GM23338 (cell line): ENCODE results near the gene ZNF865. TPM values are rescaled to one million over a fixed set of nuclear protein-coding genes. Genes with fewer than 3 reads are reported as not detected.

Source experiments
- ATAC-seq: fragments of 200-7000 bp; cut with Tn5 transposase; 3 replicates; pipeline ENCODE4 v1.9.1; 2020
- DNase-seq: peaks from one replicate; pipeline ENCODE4 v3.0.0-alpha.2; 2015; ENCODE audit warnings: low spot score
- H2AFZ ChIP-seq: fragments of 200-600 bp; sonication (generic); 2 replicates; pipeline ENCODE4 v1.8.0; 2016; ENCODE audit warnings: antibody characterized with exemption, mild to moderate bottlenecking, moderate library complexity
- H3F3A ChIP-seq: fragments of 200-600 bp; sonication (generic); replicated peaks from 2 replicates; pipeline ENCODE4 v1.8.0; 2017; ENCODE audit warnings: antibody characterized with exemption, mixed run types, low read depth
- H3K27ac ChIP-seq: fragments of 200-600 bp; sonication (generic); 2 replicates; pipeline ENCODE4 v1.6.1; 2016; ENCODE audit warnings: low read depth
- H3K27me3 ChIP-seq: fragments of 200-600 bp; sonication (generic); 2 replicates; pipeline ENCODE4 v1.8.0; 2016; ENCODE audit warnings: mild to moderate bottlenecking, mixed run types, moderate library complexity; ENCODE audit not compliant: insufficient read depth
- H3K36me3 ChIP-seq: fragments of 200-600 bp; sonication (generic); 2 replicates; pipeline ENCODE4 v1.8.0; 2016; ENCODE audit warnings: mild to moderate bottlenecking; ENCODE audit not compliant: insufficient read depth
- H3K4me1 ChIP-seq: fragments of 200-600 bp; sonication (generic); 2 replicates; pipeline ENCODE4 v1.8.0; 2016; ENCODE audit warnings: mild to moderate bottlenecking, moderate library complexity; ENCODE audit not compliant: insufficient read depth
- H3K4me2 ChIP-seq: fragments of 200-600 bp; sonication (generic); 2 replicates; pipeline ENCODE4 v1.7.1; 2017; ENCODE audit warnings: mixed run types
- H3K4me3 ChIP-seq: fragments of 200-600 bp; sonication (generic); 2 replicates; pipeline ENCODE4 v1.6.1; 2016; ENCODE audit warnings: mixed run types
- H3K79me2 ChIP-seq: fragments of 200-600 bp; sonication (generic); replicated peaks from 2 replicates; pipeline ENCODE4 v1.8.0; 2017; ENCODE audit warnings: mild to moderate bottlenecking; ENCODE audit not compliant: insufficient read depth
- H3K9me2 ChIP-seq: fragments of 200-600 bp; sonication (generic); 2 replicates; pipeline ENCODE4 v1.8.0; 2017; ENCODE audit not compliant: insufficient read depth
- H4K20me1 ChIP-seq: fragments of 200-600 bp; sonication (generic); replicated peaks from 2 replicates; pipeline ENCODE4 v1.8.0; 2017; ENCODE audit warnings: mild to moderate bottlenecking; ENCODE audit not compliant: insufficient read depth
- H3K27ac Mint-ChIP-seq: 2 replicates; pipeline ENCODE4 v1.8.0; 2020; ENCODE audit warnings: inconsistent platforms, mild to moderate bottlenecking, moderate library complexity, mixed read lengths
- H3K27me3 Mint-ChIP-seq: 3 replicates; pipeline ENCODE4 v1.8.0; 2022; ENCODE audit warnings: low read depth, mild to moderate bottlenecking, moderate library complexity, mixed read lengths, inconsistent platforms; ENCODE audit not compliant: insufficient read depth, poor library complexity
- H3K36me3 Mint-ChIP-seq: 3 replicates; pipeline ENCODE4 v1.8.0; 2021; ENCODE audit warnings: low read depth, mild to moderate bottlenecking, inconsistent platforms, moderate library complexity, mixed read lengths
- H3K4me1 Mint-ChIP-seq: 3 replicates; pipeline ENCODE4 v1.8.0; 2020; ENCODE audit warnings: mild to moderate bottlenecking, inconsistent platforms, mixed read lengths
- H3K4me3 Mint-ChIP-seq: 3 replicates; pipeline ENCODE4 v1.8.0; 2021; ENCODE audit warnings: moderate library complexity, mild to moderate bottlenecking, inconsistent platforms, mixed read lengths
- H3K9me3 Mint-ChIP-seq: 3 replicates; pipeline ENCODE4 v1.8.0; 2020; ENCODE audit warnings: moderate library complexity, mild to moderate bottlenecking, inconsistent platforms, mixed read lengths
- CREB1 ChIP-seq: fragments of 250-450 bp; sonication (Bioruptor Pico); IDR thresholded peaks from 2 replicates; pipeline ENCODE4 v1.5.0; 2020; ENCODE audit warnings: low read depth, mild to moderate bottlenecking, moderate library complexity
- CTCF ChIP-seq, 2 experiments: fragments of 200-600 bp in 1 of 2; sonication (generic) in 1 of 2; conservative IDR thresholded peaks; 2 replicates each; pipeline versions ENCODE4 v1.5.1 to v1.6.1; 2016 to 2017; ENCODE audit warnings: antibody characterized with exemption in 2 of 2, low read depth in 2 of 2, mild to moderate bottlenecking in 2 of 2, moderate library complexity in 1 of 2
- ETS1 ChIP-seq: IDR thresholded peaks from 2 replicates; pipeline ENCODE4 v1.6.1; 2016; ENCODE audit warnings: antibody characterized with exemption
- EZH2 ChIP-seq: fragments of 200-600 bp; sonication (generic); IDR thresholded peaks from one replicate; pipeline ENCODE4 v1.8.0; 2017; ENCODE audit warnings: antibody characterized with exemption, mild to moderate bottlenecking, low read depth; ENCODE audit not compliant: unreplicated experiment
- EZH2phosphoT487 ChIP-seq: fragments of 200-600 bp; sonication (generic); IDR thresholded peaks from one replicate; pipeline ENCODE4 v1.8.1; 2018; ENCODE audit warnings: antibody characterized with exemption; ENCODE audit not compliant: unreplicated experiment
- JUNB ChIP-seq: IDR thresholded peaks from one replicate; pipeline ENCODE4 v1.6.1; 2016; ENCODE audit warnings: antibody characterized with exemption; ENCODE audit not compliant: unreplicated experiment
- NANOG ChIP-seq: IDR thresholded peaks from 2 replicates; pipeline ENCODE4 v1.6.1; 2016; ENCODE audit warnings: antibody characterized with exemption, borderline replicate concordance
- POLR2AphosphoS5 ChIP-seq: IDR thresholded peaks from 2 replicates; pipeline ENCODE4 v1.6.1; 2016; ENCODE audit warnings: antibody characterized with exemption, low read depth
- STAT1 ChIP-seq: IDR thresholded peaks from one replicate; pipeline ENCODE4 v1.6.1; 2016; ENCODE audit warnings: antibody characterized with exemption; ENCODE audit not compliant: unreplicated experiment
- ZNF331 ChIP-seq: fragments of 250-450 bp; sonication (Bioruptor Pico); IDR thresholded peaks from 2 replicates; pipeline ENCODE4 v1.5.0; 2020; ENCODE audit warnings: low read depth, mild to moderate bottlenecking, moderate library complexity
- polyA plus RNA-seq: library from polyadenylated mRNA; unstranded; fragments of >200 nt; fragmentation: Nextera tagmentation; extraction: Ambion mirVana; gene quantifications from 2 replicates; pipeline ENCODE4 v1.2.1, GENCODE V29; 2016
- total RNA-seq: library from RNA; depleted of rRNA; stranded (reverse); fragments of >200 nt; shearing (Covaris generic); gene quantifications from 2 replicates; pipeline ENCODE4 v1.2.3, GENCODE V29; 2014
- TF ChIP-seq, protein P1 (sequence below): IDR thresholded peaks from one replicate; pipeline ENCODE4 v1.6.1; 2018; ENCODE audit warnings: antibody characterized with exemption; ENCODE audit not compliant: unreplicated experiment
- TF ChIP-seq, protein P2 (sequence below): fragments of 250-450 bp; sonication (Bioruptor Pico); IDR thresholded peaks from 2 replicates; pipeline ENCODE4 v1.5.0; 2020; ENCODE audit warnings: mild to moderate bottlenecking, moderate library complexity

ZNF865 gene
- total and polyA plus RNA-seq, 2 experiments from 2014 or later: 2.2 to 12.1 TPM

GRCh38 chr19:55654868-55655647, 49.6 kb downstream of the ZNF865 start, which contains the start of gene U2AF2:
Gene U2AF2, plus strand, starts transcription at chr19:55655035. Its CDS starts 70 bp downstream, at chr19:55655105.
- Histone ChIP-seq H3K4me1 (peaks cover 27% of the 10 kb centered on the region), H3K27me3 (no peaks in the 10 kb centered on the region), H2AFZ (no peak within 1 kb of the TSS; the same call in 1 of the 2 replicates), H3K36me3 (no peaks in the 10 kb centered on the region), H3K4me2 (peak within 1 kb of the TSS; percentile 100), H3K4me3 (peak within 1 kb of the TSS; percentile 100), H3K9me2 (no peaks in the 10 kb centered on the region), H4K20me1 (peaks cover 39% of the 10 kb centered on the region), H3K79me2 (peaks cover 48% of the 10 kb centered on the region), H3K27ac (peak within 1 kb of the TSS; percentile 98), H3F3A (peaks cover 20% of the 10 kb centered on the region)
- H3K27me3 Mint-ChIP-seq: peaks cover 31% of the 10 kb centered on the region
- H3K9me3 Mint-ChIP-seq: no peaks in the 10 kb centered on the region; the same call in 2 of the 3 replicates
- H3K4me3 Mint-ChIP-seq: peak within 1 kb of the TSS; percentile 92
- H3K27ac Mint-ChIP-seq: peak within 1 kb of the TSS; percentile 99
- peaks cover 39% of the 10 kb centered on the region for H3K36me3 Mint-ChIP-seq
- DNase-seq (peak; percentile 93), ATAC-seq (peak; percentile 48)
- TF ChIP-seq, protein P1, sequence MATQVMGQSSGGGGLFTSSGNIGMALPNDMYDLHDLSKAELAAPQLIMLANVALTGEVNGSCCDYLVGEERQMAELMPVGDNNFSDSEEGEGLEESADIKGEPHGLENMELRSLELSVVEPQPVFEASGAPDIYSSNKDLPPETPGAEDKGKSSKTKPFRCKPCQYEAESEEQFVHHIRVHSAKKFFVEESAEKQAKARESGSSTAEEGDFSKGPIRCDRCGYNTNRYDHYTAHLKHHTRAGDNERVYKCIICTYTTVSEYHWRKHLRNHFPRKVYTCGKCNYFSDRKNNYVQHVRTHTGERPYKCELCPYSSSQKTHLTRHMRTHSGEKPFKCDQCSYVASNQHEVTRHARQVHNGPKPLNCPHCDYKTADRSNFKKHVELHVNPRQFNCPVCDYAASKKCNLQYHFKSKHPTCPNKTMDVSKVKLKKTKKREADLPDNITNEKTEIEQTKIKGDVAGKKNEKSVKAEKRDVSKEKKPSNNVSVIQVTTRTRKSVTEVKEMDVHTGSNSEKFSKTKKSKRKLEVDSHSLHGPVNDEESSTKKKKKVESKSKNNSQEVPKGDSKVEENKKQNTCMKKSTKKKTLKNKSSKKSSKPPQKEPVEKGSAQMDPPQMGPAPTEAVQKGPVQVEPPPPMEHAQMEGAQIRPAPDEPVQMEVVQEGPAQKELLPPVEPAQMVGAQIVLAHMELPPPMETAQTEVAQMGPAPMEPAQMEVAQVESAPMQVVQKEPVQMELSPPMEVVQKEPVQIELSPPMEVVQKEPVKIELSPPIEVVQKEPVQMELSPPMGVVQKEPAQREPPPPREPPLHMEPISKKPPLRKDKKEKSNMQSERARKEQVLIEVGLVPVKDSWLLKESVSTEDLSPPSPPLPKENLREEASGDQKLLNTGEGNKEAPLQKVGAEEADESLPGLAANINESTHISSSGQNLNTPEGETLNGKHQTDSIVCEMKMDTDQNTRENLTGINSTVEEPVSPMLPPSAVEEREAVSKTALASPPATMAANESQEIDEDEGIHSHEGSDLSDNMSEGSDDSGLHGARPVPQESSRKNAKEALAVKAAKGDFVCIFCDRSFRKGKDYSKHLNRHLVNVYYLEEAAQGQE: no peak
- TF ChIP-seq CREB1 (CRISPR knock-in tag) (peak; percentile 59), POLR2AphosphoS5 (peak; percentile 44; the same call in 1 of the 2 replicates), ZNF331 (CRISPR knock-in tag) (no peak), ETS1 (no peak), STAT1 (no peak), EZH2phosphoT487 (no peak), NANOG (no peak), JUNB (no peak), CTCF (conservative IDR thresholded peaks at IDR 0.05; ENCODE audit: low read depth in 2 of 2) (no peak), EZH2 (no peak)
- TF ChIP-seq, protein P2, sequence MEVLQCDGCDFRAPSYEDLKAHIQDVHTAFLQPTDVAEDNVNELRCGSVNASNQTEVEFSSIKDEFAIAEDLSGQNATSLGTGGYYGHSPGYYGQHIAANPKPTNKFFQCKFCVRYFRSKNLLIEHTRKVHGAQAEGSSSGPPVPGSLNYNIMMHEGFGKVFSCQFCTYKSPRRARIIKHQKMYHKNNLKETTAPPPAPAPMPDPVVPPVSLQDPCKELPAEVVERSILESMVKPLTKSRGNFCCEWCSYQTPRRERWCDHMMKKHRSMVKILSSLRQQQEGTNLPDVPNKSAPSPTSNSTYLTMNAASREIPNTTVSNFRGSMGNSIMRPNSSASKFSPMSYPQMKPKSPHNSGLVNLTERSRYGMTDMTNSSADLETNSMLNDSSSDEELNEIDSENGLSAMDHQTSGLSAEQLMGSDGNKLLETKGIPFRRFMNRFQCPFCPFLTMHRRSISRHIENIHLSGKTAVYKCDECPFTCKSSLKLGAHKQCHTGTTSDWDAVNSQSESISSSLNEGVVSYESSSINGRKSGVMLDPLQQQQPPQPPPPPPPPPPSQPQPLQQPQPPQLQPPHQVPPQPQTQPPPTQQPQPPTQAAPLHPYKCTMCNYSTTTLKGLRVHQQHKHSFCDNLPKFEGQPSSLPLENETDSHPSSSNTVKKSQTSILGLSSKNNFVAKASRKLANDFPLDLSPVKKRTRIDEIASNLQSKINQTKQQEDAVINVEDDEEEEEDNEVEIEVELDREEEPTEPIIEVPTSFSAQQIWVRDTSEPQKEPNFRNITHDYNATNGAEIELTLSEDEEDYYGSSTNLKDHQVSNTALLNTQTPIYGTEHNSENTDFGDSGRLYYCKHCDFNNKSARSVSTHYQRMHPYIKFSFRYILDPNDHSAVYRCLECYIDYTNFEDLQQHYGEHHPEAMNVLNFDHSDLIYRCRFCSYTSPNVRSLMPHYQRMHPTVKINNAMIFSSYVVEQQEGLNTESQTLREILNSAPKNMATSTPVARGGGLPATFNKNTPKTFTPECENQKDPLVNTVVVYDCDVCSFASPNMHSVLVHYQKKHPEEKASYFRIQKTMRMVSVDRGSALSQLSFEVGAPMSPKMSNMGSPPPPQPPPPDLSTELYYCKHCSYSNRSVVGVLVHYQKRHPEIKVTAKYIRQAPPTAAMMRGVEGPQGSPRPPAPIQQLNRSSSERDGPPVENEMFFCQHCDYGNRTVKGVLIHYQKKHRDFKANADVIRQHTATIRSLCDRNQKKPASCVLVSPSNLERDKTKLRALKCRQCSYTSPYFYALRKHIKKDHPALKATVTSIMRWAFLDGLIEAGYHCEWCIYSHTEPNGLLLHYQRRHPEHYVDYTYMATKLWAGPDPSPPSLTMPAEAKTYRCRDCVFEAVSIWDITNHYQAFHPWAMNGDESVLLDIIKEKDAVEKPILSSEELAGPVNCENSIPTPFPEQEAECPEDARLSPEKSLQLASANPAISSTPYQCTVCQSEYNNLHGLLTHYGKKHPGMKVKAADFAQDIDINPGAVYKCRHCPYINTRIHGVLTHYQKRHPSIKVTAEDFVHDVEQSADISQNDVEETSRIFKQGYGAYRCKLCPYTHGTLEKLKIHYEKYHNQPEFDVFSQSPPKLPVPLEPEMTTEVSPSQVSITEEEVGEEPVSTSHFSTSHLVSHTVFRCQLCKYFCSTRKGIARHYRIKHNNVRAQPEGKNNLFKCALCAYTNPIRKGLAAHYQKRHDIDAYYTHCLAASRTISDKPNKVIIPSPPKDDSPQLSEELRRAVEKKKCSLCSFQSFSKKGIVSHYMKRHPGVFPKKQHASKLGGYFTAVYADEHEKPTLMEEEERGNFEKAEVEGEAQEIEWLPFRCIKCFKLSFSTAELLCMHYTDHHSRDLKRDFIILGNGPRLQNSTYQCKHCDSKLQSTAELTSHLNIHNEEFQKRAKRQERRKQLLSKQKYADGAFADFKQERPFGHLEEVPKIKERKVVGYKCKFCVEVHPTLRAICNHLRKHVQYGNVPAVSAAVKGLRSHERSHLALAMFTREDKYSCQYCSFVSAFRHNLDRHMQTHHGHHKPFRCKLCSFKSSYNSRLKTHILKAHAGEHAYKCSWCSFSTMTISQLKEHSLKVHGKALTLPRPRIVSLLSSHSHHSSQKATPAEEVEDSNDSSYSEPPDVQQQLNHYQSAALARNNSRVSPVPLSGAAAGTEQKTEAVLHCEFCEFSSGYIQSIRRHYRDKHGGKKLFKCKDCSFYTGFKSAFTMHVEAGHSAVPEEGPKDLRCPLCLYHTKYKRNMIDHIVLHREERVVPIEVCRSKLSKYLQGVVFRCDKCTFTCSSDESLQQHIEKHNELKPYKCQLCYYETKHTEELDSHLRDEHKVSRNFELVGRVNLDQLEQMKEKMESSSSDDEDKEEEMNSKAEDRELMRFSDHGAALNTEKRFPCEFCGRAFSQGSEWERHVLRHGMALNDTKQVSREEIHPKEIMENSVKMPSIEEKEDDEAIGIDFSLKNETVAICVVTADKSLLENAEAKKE (CRISPR knock-in tag): no peak
- peaks cover 47% of the 10 kb centered on the region for H3K4me1 Mint-ChIP-seq
